Activated CD4-positive, alpha-beta T cell treated with anti-CD3 and anti-CD28 coated beads, Interleukin-2, Interleukin-6, amounts not matched to agents 100 ng/mL and 50 ng/mL, durations not matched to agents 16 hours and 8 hours (primary cell): ENCODE measurements around the gene PIM3.

ENCODE experiments used
- DNase-seq: peaks from one replicate; pipeline ENCODE4 v3.0.0-alpha.2; 2020

Gene PIM3

GRCh38 chr22:49956914-49957825 is 3.4 kb upstream of the PIM3 start:
- DNase-seq = no peak

- DNase-seq = no peak
Measured at GRCh38 chr22:49957826-49958365, 2.7 kb upstream of the PIM3 start.

- DNase-seq = no peak
Measured at GRCh38 chr22:49958366-49958921, 2.1 kb upstream of the PIM3 start.

DNA sequence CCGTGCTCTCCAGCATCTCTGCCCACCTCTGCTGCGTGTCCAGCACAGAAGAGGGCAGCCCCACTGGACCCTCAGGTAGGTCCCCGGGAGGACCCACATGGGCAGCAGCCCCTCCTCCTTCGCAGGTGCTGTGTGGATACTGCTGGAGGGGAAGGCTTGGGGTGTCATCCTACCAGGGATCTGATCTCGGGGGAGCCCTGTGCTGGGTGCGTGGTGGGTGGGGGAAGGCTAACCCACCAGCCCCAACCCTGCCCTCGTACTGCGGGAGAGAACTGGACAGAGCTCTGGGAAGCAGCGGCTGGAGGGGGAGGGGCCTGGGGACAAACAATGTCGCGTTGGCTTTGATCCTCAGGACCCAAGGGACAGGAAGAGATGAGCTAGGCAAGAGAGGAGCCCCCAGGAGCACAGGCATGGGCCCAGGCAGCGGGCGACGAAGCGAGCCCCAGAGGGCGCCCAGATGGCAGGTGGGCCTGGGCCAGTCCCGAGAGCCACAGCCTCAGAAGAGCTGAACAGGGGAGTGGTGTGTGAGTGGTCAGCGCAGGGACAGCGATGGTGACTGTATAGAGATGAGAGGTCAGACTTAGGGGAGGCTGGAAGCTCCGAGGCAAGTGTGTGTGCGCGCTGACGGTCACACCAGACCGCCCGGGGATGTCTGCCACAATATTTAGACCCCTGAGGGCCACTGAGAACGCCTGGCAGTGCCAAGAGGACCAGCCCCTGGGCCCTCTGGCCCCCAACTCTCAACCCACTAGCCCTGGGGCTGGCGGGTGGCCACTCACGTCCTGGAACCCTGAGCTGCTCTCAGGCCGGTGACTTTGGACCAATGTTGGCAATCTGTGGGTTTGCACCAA is 1.4 kb upstream of the PIM3 start:
- DNase-seq = no peak

- peak; percentile 48 for DNase-seq
Measured at GRCh38 chr22:49959782-49960158, 802 bp upstream of the PIM3 start.

GRCh38 chr22:49961005-49961600 is 531 bp downstream of the PIM3 start:
- DNase-seq = peak; percentile 53

- DNase-seq = no peak
Measured at GRCh38 chr22:49961601-49962011, 1.0 kb downstream of the PIM3 start.

GRCh38 chr22:49962012-49962750 is 1.6 kb downstream of the PIM3 start:
- peak; percentile 84 for DNase-seq

DNA sequence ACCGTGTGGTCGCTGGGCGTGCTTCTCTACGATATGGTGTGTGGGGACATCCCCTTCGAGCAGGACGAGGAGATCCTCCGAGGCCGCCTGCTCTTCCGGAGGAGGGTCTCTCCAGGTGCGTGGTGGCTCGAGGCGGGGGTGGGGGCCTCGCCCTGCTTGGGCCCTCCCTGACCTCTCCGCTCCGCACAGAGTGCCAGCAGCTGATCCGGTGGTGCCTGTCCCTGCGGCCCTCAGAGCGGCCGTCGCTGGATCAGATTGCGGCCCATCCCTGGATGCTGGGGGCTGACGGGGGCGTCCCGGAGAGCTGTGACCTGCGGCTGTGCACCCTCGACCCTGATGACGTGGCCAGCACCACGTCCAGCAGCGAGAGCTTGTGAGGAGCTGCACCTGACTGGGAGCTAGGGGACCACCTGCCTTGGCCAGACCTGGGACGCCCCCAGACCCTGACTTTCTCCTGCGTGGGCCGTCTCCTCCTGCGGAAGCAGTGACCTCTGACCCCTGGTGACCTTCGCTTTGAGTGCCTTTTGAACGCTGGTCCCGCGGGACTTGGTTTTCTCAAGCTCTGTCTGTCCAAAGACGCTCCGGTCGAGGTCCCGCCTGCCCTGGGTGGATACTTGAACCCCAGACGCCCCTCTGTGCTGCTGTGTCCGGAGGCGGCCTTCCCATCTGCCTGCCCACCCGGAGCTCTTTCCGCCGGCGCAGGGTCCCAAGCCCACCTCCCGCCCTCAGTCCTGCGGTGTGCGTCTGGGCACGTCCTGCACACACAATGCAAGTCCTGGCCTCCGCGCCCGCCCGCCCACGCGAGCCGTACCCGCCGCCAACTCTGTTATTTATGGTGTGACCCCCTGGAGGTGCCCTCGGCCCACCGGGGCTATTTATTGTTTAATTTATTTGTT is 2.4 kb downstream of the PIM3 start:
- no peak for DNase-seq

- DNase-seq = no peak
Measured at GRCh38 chr22:49963647-49964026, 3.1 kb downstream of the PIM3 start.

GRCh38 chr22:49964136-49965090 is 3.8 kb downstream of the PIM3 start:
- no peak for DNase-seq

GRCh38 chr22:49965091-49966040 is 4.8 kb downstream of the PIM3 start:
- DNase-seq = no peak

GRCh38 chr22:49966041-49966773 is 5.6 kb downstream of the PIM3 start:
- no peak for DNase-seq

DNA sequence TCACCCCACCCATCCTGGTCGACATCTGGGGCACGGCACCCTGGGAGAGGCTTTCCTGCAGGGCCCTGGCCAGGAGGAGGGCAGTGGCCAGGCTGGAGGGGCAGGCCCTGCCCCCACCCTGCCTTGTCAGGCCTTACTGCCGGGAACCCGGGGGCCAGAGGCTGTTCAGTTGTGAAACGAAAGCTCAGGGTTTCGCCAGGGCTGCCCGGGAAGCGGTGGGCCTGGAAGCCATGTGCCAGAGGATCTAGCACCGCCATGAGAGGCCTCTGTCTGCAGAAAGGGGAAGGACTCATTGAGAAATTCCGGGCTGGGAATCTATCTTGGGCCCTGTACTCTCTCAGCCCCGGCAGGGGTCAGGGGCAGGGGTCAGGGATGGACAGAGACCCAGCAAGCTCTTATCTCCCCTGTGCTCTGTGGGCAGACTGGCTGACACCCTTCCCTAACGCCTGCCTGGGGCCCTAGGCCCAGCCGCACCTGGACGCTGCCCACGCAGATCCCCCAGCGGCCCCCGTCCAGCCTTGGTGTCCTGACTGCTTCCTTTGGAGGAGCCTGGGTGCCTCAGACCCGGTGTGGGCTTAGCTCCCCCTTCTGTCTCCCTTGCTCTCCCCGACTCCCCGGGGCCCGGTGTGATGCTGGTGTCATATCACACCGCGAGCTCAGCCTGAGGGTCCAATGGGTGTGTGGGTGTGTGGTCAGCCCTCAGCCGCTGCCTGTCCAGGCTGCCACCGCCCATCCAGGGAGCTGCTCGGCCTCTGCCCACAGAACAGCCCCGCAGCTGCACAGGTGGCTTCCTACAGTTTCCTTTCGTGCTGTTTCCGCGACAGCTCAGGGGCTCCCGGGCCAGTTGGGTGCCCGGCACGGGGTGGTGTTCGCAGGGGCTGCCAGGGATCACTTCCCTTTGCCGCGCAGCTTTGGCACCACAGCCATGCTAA is 6.5 kb downstream of the PIM3 start:
- DNase-seq = no peak

- DNase-seq = no peak
Measured at GRCh38 chr22:49967706-49968208, 7.2 kb downstream of the PIM3 start.

DNA sequence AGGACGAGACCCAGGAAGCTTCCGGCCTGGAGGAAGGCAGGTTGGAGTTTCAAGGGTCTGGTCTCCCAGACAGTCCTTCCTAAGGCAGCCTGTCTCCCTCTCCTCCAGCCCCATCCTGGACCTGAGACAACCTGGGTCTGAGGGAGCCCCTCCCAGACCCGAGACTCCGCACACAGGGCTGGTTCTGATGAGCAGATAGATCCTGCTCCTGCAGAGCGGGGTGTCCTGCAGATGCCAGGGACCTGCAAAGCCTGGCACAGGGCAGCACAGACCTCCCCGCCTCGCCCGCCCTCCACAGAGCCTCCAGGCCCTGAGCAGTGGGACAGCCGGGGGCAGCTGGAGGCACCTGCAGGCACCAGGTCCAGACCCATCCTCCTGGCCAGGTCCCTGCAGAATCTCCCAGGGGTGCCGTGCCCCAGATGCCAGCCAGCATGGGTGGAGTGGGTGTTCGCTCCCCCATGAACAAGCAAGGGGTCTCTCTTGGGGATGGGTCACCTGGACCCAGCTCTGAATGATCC is 7.8 kb downstream of the PIM3 start:
- no peak for DNase-seq
